A549 treated with Hydrocortisone at 1 μM for 4 hours (cell line): ENCODE data around the gene CBLN4. TPM values are rescaled to one million over a fixed set of nuclear protein-coding genes. Genes with fewer than 3 reads are reported as not detected.

Source experiments
- total RNA-seq: library from RNA; stranded (reverse); fragments of 200-300 nt; extraction: Qiagen RNA extraction; gene quantifications from 5 replicates; pipeline ENCODE4 v1.2.3, GENCODE V29; 2022

The CBLN4 gene
- not detected in 5 replicates for total RNA-seq

GRCh38 chr20:56005389-56005715 lies at the start of gene CBLN4:
Gene CBLN4, minus strand, starts transcription at chr20:56005519. Its CDS starts 1,348 bp downstream, at chr20:56004171.

Other genes starting within 250 kb of the CBLN4 start
- not detected in 5 replicates for gene MC3R, start 243.2 kb upstream of the CBLN4 start, total RNA-seq